Astrocyte (in vitro differentiated cells and primary cell): ENCODE data around the gene IL17A.

Experiments
- EZH2 ChIP-seq: IDR thresholded peaks from 2 replicates; pipeline ENCODE4 v1.6.1; 2012; ENCODE audit warnings: mild to moderate bottlenecking, low read length, inconsistent platforms; ENCODE audit not compliant: insufficient read depth
- TF ChIP-seq, protein P1 (sequence below): IDR thresholded peaks from 2 replicates; pipeline ENCODE4 v1.5.1; 2011; ENCODE audit warnings: low read depth, mild to moderate bottlenecking, inconsistent platforms, low read length, moderate library complexity; ENCODE audit not compliant: insufficient read depth

DNA sequence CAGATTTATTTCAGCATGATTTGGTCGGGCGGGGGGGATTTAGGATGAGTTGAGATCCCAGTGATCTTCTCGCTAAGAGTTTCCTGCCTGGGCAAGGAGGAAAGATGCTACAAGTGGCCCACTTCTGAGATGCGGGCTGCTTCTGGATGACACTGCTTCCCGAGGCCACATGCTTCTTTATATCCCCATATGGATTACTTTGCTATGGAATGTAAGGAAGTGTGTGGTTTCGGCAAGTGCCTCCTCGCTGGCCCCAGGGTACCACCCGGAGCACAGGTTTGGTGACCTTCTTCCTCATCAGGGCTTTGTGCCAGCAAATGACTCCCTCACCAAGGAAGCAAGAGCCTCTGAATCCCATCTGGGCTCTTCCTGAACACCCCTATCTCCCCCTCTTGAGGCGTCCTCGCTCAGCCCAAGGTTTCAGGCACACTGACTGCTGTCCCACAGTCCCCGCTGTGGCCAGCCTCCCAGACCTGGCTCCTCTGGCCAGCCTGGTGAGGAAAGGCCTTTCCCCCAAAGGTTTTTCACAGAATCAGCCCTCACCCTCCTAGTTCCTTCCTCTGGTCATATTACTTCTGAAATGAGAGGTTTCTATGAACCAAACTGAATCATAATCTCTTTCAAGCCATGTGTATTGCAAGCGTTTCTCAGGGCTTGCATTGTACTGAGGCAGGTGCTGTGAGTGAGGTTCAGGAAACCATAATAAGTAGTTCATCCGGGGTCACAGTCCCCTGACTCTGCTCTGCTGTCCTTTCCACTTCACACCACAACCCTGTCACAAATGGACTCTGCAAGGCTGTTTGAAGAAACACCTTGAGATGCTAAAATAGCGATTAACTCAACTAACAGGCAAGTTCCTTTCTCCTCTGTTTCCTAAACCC, 41.7 kb upstream of the IL17A start:
- TF ChIP-seq, protein P1, sequence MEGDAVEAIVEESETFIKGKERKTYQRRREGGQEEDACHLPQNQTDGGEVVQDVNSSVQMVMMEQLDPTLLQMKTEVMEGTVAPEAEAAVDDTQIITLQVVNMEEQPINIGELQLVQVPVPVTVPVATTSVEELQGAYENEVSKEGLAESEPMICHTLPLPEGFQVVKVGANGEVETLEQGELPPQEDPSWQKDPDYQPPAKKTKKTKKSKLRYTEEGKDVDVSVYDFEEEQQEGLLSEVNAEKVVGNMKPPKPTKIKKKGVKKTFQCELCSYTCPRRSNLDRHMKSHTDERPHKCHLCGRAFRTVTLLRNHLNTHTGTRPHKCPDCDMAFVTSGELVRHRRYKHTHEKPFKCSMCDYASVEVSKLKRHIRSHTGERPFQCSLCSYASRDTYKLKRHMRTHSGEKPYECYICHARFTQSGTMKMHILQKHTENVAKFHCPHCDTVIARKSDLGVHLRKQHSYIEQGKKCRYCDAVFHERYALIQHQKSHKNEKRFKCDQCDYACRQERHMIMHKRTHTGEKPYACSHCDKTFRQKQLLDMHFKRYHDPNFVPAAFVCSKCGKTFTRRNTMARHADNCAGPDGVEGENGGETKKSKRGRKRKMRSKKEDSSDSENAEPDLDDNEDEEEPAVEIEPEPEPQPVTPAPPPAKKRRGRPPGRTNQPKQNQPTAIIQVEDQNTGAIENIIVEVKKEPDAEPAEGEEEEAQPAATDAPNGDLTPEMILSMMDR, result no peak
- TF ChIP-seq EZH2, result no peak
